ENCODE data around the gene PRDM11.

DNA sequence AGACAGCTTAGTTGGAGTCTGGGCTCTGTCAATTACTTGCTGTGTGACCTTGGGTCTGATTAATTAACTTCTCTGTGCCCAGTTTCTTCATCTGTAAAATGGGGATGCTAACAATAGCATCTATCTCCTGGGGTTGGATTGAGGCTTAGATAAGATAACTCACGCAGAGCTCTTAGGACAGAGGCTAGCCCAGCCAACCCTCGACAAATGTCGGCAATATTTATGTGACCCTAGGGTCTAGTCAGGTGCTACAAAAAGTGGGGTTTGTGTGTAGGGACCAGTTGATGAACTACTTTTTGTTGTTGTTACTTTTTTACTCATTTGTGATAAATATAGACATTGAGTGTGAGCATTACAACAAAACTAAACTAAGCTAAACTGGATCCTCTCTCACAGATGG, 117.3 kb downstream of the PRDM11 start:
- TF ChIP-seq POLR2AphosphoS5 (IDR thresholded peaks at IDR 0.05; ENCODE audit: insufficient read depth in 1 of 2, low read depth in 1 of 2) (no peak), POLR2A (IDR thresholded peaks at IDR 0.05) (no peak)

All from vagina (tissue), 2 donors.